T-helper 22 cell (primary cell): Measurements from ENCODE around the gene ZNF527.
"Not testable (repeated sequence)": the region's sequence is repeated elsewhere in the genome, so short reads cannot be mapped to it uniquely, and the experiment has no call there.

ENCODE experiments used
- DNase-seq: peaks from one replicate; pipeline ENCODE4 v3.0.0-alpha.2; 2020; ENCODE audit warnings: low read depth

ZNF527 gene

DNA sequence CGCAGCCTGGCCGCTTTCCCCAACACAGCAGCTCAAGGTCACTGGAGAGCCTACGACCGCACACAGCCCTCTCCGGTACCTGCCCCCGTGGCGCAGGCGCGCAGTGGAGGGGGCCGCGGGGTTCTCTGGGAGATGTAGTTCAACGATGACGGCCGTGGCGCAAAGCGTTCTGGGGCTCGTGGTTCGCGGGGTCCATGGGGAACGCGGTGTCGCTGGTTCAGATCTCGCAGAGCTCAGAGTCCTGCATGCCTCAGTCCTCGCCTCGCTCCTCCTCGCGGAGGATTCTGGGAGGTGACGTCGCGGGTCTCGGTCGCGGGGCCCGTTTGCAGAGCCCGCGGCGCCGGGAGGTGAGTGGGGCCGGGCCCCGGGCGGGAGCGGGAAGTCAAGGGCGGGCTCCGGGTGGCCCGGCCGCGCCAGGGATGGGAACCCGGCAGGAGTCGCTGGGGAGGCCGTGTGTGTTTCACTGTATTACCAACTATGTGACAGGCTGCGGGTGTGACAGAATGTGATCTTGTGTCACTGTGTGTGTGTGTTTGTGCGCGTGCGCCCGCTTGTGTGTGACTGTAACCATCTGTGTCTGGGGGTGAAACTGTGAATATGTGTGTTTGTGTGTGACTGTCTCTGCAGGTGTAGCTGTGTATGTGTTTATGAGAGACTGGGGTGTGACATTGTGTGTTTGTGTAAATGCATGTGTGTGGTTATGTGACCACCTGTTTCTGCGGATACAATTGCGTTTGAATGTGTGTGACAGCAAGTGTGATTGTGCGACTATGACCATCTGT lies at the start of gene ZNF527:
ZNF527 (plus strand) TSS at position 220 of the 782 bp plus-strand sequence. CDS start 3,100 bp downstream, outside the sequence.
- DNase-seq, result peak; percentile 94

DNA sequence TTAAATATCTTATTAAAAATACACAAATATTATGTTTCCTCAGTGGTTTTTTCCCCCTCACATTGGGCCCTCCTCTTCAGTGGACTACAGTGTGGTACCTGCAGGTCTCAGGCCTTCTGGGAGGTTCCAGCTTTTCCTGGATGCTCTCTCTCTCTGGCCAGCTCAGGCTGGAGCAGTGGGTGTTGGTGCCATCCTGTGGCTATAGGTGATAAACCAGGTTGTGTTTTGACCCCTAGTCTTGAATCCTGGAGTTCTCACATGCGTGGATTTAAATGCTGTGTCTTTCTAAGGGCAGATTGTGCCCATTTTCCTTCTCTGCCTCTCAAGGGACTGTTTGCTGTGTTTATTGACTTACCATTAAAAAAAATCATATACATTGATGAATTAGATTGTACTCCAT lies 41.2 kb upstream of the ZNF527 start:
- no peak for DNase-seq

DNA sequence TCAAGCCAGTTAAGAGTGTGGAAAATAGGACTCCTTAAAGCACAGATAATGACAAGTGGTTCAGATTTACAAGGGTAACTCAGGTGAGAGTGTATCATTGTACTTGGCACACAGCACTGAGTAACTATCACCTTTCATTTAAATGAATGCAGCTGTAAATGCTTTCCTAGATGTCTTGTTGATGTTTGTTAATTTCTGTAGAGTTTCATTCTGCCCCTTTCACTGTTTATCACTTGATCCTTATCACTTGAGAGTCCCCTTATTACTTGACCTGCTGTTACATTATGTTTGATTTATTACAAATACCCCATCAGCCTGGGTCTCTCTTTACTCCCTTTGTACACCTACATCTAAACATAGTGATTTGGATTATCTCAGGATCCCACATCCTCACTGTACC lies 38.1 kb upstream of the ZNF527 start:
- no peak for DNase-seq

DNA sequence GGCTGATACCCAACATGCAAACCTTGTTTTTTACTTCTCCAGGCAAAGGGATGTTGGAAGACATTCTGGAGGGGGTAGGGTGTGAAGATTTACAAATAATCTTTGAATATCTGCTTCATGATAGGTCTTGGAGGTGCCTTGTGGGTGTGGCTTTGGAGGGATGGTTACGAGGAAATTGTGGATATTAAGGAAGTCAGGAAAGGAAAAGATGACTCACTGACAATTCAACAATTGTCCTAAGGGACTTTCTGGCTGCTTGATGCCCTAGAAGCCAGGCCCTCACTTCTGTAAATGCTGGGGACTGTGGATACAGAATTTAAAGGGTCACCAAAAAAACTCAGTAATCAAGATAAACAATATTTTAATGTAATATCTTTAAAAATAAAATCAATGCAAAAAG lies 37.4 kb upstream of the ZNF527 start:
- DNase-seq, result no peak

DNA sequence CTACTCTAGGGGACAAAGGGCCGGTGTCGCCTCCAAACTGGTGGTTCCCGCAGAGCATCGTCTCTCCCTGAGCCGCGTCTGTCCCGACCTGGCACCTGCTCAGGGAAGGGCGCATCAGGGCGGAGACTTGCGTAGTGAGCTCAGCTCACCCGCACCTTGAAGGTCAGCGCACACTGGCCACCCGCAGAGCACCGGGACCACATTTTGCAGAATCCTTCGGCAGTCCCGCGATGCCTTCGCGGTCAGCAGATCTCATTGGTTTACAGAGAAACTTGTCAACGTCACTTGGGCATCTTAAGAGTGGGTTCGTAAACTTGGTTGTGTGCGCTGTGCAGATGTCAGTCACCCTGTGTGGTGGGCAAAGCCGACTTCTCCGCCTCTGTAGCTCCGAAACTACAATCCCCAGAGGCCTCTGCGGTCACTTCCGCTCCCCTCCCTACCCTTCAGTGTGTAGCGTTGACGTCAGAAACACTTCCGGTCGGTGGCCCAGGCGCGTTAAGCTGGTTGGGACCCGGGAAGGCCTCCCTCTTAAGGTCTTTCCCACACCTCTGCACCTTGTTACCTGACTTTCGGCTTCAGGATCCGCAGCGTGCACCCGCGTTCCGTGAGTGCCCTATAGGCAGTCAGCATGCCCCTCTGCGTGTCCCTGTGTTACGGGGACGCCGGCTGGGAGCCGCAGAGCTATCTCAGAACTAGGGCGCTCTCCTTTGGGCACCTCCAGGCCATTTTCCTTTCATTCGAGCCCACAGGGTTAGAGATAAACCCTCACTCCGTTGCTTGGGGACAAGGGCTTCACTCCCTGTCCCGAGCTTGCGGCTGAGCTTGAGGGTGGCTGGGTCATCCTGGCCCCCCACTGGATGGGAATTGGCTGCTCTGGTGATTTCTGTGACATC lies 36.5 kb upstream of the ZNF527 start:
- peak; percentile 85 for DNase-seq

DNA sequence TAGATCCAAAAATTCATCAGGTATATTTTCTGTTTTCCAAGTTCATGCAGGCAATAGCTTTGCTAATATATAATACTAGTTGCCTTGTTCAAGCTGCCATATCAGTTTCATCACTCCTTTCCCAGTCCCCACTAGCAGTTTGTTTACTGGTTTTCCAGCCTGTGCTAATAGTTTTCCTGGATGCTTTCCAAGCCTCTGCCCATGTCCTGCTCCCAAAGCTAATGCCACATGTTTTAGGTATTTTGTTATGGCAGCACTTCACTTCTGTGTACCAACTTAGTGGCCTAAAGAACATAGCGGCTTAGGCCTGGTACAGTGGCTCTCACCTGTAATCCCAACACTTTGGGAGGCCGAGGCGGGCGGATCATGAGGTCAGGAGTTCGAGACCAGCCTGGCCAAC lies 28.1 kb upstream of the ZNF527 start:
- no peak for DNase-seq

DNA sequence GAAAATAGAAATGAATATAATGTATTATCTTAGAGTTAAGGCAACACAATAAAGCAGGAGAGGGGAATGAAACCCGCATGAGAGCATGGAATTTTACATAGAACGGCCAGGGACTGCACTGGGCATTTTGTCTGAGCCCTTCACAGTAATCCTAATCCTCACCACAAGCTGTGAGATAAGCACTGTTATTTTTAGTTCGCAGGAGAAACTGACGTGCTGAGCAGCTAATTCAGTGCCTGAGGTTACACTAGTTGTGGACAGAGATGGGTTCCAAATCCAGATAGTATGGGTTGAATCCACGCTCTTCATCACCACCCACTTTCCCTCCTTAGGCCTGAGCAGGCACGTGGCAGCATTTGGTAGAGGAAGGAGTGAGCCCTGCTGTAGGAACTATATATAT lies 24.8 kb upstream of the ZNF527 start:
- no peak for DNase-seq

DNA sequence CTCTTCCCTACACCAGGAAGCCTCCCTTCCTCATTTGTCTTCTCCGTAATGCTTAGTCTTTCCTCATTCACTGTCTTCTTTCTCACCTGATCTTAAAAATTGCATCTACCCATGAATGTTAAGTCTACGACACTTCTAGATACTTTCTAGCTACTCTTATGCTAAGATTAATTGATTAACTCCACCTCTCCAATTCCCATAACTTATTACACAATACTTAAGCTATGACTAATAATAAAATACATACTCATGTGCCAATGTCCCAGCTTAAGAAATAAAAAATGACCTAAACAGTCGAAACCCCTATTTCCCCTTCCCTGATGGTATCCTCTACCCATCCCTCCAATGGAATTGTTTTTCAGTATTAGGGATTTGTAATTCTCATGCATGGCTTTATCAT lies 22.8 kb upstream of the ZNF527 start:
- no peak for DNase-seq

DNA sequence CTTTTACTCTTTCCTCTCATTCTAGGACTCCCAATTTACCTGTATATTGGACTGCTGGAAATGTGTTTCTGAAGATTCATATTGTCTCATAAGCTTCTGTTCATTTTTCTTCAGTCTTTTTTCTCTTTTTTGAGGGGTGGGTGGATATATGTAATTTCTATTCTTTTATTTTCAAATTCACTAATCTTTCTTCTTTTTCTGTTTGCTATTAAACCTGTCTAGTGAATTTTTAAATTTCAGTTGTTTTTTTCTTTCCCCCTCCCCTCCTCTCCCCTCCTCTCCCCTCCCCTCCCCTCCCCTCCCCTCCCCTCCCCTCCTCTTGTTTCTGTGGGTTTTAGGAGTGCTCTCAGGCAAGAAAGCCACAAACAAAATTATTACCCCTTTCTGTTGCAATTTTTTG lies 16.9 kb upstream of the ZNF527 start:
- no peak for DNase-seq

DNA sequence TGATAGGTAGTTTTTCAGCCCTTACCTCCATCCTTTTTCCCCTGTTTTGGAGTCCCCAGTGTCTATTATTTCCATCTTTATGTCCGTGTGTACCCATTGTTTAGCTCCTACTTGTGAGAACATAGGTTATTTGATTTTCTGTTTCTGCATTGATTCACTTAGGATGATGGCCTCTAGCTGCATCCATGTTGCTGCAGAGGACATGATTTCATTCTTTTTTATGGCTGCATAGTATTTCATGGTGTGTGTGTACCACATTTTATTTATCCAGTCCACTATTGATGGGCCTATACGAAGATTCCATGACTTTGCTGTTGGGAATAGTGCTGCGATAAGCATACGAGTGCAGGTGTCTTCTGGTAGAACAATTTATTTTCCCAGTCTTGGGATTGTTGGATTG lies 15.0 kb upstream of the ZNF527 start:
- DNase-seq, result no peak

DNA sequence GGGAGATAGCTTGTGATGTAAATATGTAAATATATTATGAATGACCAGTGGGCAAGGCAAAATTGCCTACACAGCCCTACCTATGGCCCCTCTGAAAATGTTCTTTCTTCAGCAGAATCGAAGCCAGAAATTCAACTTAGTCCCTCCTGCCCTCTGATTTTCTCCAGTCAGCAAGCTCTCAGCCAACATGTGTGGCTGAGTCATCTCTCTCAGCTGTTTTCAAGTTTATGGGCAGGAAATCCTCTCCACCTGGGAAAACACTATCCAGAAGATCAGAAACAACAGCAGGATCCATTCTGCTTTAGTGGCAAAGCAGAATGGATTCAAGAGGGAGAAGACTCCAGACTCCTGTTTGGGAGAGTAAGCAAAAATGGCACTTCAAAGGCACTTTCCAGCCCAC lies 8.9 kb upstream of the ZNF527 start:
- DNase-seq, result no peak

DNA sequence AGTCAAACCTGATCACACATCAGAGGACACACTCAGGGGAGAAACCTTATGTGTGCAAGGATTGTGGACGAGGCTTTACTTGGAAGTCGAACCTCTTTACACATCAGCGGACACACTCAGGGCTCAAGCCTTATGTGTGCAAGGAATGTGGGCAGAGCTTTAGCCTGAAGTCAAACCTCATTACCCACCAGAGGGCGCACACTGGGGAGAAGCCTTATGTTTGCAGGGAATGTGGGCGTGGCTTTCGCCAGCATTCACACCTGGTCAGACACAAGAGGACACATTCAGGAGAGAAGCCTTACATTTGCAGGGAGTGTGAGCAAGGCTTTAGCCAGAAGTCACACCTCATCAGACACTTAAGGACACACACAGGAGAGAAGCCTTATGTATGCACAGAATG lies 8.2 kb upstream of the ZNF527 start:
- DNase-seq, result no peak

DNA sequence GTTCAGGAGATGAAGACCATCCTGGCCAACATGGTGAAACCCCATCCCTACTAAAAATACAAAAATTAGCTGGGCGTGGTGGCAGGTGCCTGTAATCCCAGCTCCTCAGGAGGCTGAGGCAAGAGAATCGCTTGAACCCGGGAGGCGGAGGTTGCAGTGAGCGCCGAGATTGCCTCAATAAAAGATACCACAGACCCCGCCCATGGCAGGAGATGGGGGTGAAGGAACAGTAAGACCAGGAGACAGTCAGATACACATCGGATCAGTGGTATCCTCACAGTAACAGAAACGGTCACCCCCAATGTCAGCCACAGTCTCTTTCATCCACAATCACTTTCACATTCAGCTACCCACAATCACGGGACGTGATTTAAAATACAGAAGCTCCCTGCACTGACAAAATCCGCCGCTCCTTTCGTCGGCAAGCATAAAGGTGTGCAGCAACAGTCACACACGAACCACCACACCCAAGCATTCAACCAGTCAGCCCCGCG lies 466 bp upstream of the ZNF527 start:
- DNase-seq, result not testable (repeated sequence)

DNA sequence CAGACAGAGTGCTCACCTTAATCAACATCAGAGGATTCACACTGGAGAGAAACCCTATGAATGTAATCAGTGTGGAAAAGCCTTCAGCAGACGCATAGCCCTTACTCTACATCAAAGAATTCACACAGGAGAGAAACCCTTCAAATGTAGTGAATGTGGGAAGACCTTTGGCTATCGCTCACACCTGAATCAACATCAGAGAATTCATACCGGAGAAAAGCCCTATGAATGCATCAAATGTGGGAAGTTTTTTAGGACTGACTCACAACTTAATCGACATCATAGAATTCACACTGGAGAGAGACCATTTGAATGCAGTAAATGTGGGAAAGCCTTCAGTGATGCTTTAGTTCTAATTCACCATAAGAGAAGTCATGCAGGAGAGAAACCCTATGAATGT lies 18.3 kb downstream of the ZNF527 start:
- DNase-seq, result no peak

DNA sequence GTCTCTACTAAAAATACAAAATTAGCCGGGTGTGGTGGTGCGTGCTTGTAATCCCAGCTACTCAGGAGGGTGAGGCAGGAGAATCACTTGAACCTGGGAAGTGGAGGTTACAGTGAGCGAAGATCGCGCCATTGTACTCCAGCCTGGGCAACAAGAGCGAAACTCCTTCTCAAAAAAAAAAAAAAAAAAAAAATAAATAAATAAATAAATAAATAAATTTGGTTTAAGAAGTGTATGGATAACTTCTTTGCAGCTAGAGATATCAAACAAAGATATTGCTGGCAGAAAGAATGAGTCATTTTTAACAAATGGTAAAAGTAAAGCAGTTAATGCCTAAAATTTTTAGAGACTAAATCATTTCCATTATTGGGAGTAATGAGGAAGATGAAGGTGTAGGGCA lies 20.5 kb downstream of the ZNF527 start:
- DNase-seq, result not testable (repeated sequence)

DNA sequence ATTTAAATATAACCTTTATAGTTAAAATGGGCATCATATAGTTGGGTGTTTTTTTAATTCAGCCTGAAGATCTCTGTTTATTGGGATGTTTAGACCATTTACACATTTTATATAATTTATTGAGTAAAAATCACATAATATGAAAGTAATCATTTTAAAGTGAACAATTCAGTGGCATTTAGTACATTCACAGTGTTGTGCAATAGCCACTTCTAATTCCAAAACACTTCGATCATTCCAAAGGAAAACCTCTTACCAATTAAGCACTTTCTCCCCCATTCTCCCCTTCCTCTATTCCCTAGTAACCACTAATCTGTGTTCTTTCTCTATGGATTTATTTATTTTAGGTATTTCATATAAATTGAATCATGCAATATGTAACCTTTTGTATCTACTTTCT lies 30.2 kb downstream of the ZNF527 start:
- DNase-seq, result no peak

DNA sequence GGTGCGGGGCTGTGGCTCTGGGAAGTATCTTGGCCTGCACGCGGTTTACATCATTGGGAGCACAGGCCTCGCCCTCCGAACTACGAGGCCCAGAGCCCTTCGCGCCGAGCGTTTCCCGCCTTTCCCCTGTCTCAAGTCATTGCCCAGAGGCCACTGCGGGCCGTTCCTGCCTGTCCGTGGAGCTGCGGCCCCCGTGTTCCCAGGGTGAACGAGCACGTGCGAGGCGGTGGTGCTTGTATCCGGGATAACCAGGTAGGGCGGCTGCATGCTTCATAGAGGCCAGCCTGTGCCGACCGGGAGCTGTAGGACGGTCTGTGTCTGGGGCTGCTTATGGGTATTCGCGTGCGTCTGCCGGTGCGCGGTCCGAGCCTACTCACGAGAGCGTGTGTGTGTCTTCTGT lies 32.5 kb downstream of the ZNF527 start:
- DNase-seq, result no peak

DNA sequence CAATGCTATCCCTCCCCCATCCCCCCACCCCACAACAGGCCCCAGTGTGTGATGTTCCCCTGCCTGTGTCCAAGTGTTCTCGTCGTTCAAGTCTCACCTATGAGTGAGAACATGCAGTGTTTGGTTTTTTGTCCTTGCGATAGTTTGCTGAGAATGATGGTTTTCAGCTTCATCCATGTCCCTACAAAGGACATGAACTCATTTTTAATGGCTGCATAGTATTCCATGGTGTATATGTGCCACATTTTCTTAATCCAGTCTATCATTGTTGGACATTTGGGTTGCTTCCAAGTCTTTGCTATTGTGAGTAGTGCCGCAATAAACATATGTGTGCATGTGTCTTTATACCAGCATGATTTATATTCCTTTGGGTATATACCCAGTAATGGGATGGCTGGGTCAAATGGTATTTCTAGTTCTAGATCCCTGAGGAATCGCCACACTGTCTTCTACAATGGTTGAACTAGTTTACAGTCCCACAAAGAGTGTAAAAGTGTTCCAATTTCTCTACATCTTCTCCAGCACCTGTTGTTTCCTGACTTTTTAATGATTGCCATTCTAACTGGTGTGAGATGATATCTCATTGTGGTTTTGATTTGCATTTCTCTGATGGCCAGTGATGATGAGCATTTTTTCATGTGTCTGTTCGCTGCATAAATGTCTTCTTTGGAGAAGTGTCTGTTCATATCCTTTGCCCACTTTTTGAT lies 35.4 kb downstream of the ZNF527 start:
- not testable (repeated sequence) for DNase-seq

DNA sequence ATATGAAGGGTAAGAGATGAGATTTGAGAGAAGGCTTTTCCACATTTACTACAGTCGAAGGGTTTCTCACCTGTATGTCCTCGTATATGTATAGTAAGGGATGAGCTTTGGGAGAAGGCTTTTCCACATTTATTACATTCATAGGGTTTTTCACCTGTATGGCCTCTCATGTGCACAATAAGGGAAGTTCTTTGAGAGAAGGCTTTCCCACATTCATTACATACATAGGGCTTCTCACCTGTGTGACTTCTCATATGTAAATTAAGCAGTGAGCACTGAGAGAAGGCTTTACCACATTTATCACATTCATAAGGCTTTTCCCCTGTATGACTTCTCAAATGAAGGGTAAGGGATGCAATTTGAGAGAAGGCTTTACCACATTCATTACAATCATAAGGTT lies 41.8 kb downstream of the ZNF527 start:
- DNase-seq, result no peak

DNA sequence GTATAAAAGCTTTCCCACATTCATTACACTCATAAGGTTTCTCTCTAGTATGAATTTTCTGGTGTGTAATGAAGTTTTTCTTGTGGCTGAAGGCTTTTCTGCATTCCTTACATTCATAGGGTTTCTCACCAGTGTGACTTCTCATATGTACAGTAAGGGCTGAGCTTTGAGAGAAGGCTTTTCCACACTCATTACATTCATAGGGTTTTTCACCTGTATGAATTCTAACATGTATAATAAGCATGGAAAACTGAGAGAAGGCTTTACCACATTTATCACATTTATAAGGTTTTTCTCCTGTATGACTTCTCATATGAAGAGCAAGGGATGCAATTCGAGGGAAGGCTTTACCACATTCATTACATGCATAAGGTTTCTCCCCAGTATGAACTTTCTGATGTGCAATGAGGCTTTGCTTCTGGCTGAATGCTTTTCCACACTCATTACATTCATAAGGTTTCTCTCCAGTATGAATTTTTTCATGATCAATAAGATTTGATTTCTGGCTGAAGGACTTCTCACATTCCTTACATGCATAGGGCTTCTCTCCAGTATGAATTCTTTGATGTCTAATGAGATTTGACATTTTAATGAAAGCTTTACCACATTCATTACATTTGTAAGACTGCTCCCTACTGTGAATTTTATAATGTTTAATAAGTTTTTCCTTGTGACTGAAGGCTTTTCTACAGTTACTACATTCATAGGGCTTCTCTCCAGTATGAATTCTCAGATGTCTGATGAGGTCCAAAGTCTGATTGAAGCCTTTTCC lies 42.6 kb downstream of the ZNF527 start:
- no peak for DNase-seq
